ENCODE data around the gene KRT76.
"Not testable (repeated sequence)": the region's sequence is repeated elsewhere in the genome, so short reads cannot be mapped to it uniquely, and the experiment has no call there.

The KRT76 gene

GRCh38 chr12:52754135-52754534 is 23.0 kb downstream of the KRT76 start:
- no peak for TF ChIP-seq JUND (IDR thresholded peaks at IDR 0.05; ENCODE audit: low read depth)
- no peak for DNase-seq (ENCODE audit: low read depth in 1 of 2, low spot score in 1 of 2)
- in situ Hi-C loops (cut with HindIII; ENCODE audit: low pct_unique_long_range_greater_than_20kb, low sequenced_read_pairs), result no loop called here

GRCh38 chr12:52753283-52753682 is 23.9 kb downstream of the KRT76 start:
- in situ Hi-C loops (cut with HindIII; ENCODE audit: low pct_unique_long_range_greater_than_20kb, low sequenced_read_pairs), result no loop called here
- no peak for DNase-seq (ENCODE audit: low read depth in 1 of 2, low spot score in 1 of 2)
- TF ChIP-seq JUND (IDR thresholded peaks at IDR 0.05; ENCODE audit: low read depth), result no peak

GRCh38 chr12:52752516-52752915 is 24.6 kb downstream of the KRT76 start:
- no peak for DNase-seq (ENCODE audit: low read depth in 1 of 2, low spot score in 1 of 2)
- TF ChIP-seq JUND (IDR thresholded peaks at IDR 0.05; ENCODE audit: low read depth), result no peak
- in situ Hi-C loops (cut with HindIII; ENCODE audit: low pct_unique_long_range_greater_than_20kb, low sequenced_read_pairs), result no loop called here

- no peak for TF ChIP-seq JUND (IDR thresholded peaks at IDR 0.05; ENCODE audit: low read depth)
- no peak for DNase-seq (ENCODE audit: low read depth in 1 of 2, low spot score in 1 of 2)
Observed at GRCh38 chr12:52751795-52752194, 25.4 kb downstream of the KRT76 start.

GRCh38 chr12:52750532-52750931 is 26.6 kb downstream of the KRT76 start:
- DNase-seq (ENCODE audit: low read depth in 1 of 2, low spot score in 1 of 2); in situ Hi-C loops (cut with HindIII; ENCODE audit: low pct_unique_long_range_greater_than_20kb, low sequenced_read_pairs): not testable (repeated sequence)

More at GRCh38 chr12:52751795-52752194, 25.4 kb downstream of the KRT76 start:
- in situ Hi-C loops (cut with HindIII; ENCODE audit: low pct_unique_long_range_greater_than_20kb, low sequenced_read_pairs), result no loop called here

- DNase-seq (ENCODE audit: low read depth in 1 of 2, low spot score in 1 of 2), result no peak
- in situ Hi-C loops (cut with HindIII; ENCODE audit: low pct_unique_long_range_greater_than_20kb, low sequenced_read_pairs), result no loop called here
- TF ChIP-seq JUND (IDR thresholded peaks at IDR 0.05; ENCODE audit: low read depth), result no peak
Observed at GRCh38 chr12:52749827-52750226, 27.3 kb downstream of the KRT76 start.

GRCh38 chr12:52748578-52748977 is 28.6 kb downstream of the KRT76 start:
- no peak for DNase-seq (ENCODE audit: low read depth in 1 of 2, low spot score in 1 of 2)
- TF ChIP-seq JUND (IDR thresholded peaks at IDR 0.05; ENCODE audit: low read depth), result no peak
- in situ Hi-C loops (cut with HindIII; ENCODE audit: low pct_unique_long_range_greater_than_20kb, low sequenced_read_pairs), result no loop called here

GRCh38 chr12:52745554-52745953 is 31.6 kb downstream of the KRT76 start:
- in situ Hi-C loops (cut with HindIII; ENCODE audit: low pct_unique_long_range_greater_than_20kb, low sequenced_read_pairs), result no loop called here
- DNase-seq (ENCODE audit: low read depth in 1 of 2, low spot score in 1 of 2), result no peak
- no peak for TF ChIP-seq JUND (IDR thresholded peaks at IDR 0.05; ENCODE audit: low read depth)

GRCh38 chr12:52744493-52745156 is 32.5 kb downstream of the KRT76 start:
- DNase-seq (ENCODE audit: low read depth in 1 of 2, low spot score in 1 of 2), result no peak
- in situ Hi-C loops (cut with HindIII; ENCODE audit: low pct_unique_long_range_greater_than_20kb, low sequenced_read_pairs), result no loop called here
- no peak for TF ChIP-seq JUND (IDR thresholded peaks at IDR 0.05; ENCODE audit: low read depth)

GRCh38 chr12:52742822-52743457 is 34.2 kb downstream of the KRT76 start:
- no peak for TF ChIP-seq JUND (IDR thresholded peaks at IDR 0.05; ENCODE audit: low read depth)
- in situ Hi-C loops (cut with HindIII; ENCODE audit: low pct_unique_long_range_greater_than_20kb, low sequenced_read_pairs), result no loop called here
- DNase-seq (ENCODE audit: low read depth in 1 of 2, low spot score in 1 of 2), result no peak

GRCh38 chr12:52742196-52742580 is 35.0 kb downstream of the KRT76 start:
- no peak for DNase-seq (ENCODE audit: low read depth in 1 of 2, low spot score in 1 of 2)
- in situ Hi-C loops (cut with HindIII; ENCODE audit: low pct_unique_long_range_greater_than_20kb, low sequenced_read_pairs), result no loop called here
- no peak for TF ChIP-seq JUND (IDR thresholded peaks at IDR 0.05; ENCODE audit: low read depth)

GRCh38 chr12:52741375-52742195 is 35.6 kb downstream of the KRT76 start:
- TF ChIP-seq JUND (IDR thresholded peaks at IDR 0.05; ENCODE audit: low read depth), result no peak
- in situ Hi-C loops (cut with HindIII; ENCODE audit: low pct_unique_long_range_greater_than_20kb, low sequenced_read_pairs), result no loop called here
- peak; percentile 80 to 90 for DNase-seq (ENCODE audit: low read depth in 1 of 2, low spot score in 1 of 2)

GRCh38 chr12:52740584-52740983 is 36.6 kb downstream of the KRT76 start:
- in situ Hi-C loops (cut with HindIII; ENCODE audit: low pct_unique_long_range_greater_than_20kb, low sequenced_read_pairs), result no loop called here
- DNase-seq (ENCODE audit: low read depth in 1 of 2, low spot score in 1 of 2), result peak in 1 of 2 experiments; percentile 18
- TF ChIP-seq JUND (IDR thresholded peaks at IDR 0.05; ENCODE audit: low read depth), result no peak
